NCI-H774 (cell line): Measurements from ENCODE around the gene RPS28.
"Not testable (repeated sequence)": the region's sequence is repeated elsewhere in the genome, so short reads cannot be mapped to it uniquely, and the experiment has no call there.

Experiments
- DNase-seq: peaks from one replicate; lab custom pipeline; 2025; lab: John Stamatoyannopoulos, UW

Gene RPS28

DNA sequence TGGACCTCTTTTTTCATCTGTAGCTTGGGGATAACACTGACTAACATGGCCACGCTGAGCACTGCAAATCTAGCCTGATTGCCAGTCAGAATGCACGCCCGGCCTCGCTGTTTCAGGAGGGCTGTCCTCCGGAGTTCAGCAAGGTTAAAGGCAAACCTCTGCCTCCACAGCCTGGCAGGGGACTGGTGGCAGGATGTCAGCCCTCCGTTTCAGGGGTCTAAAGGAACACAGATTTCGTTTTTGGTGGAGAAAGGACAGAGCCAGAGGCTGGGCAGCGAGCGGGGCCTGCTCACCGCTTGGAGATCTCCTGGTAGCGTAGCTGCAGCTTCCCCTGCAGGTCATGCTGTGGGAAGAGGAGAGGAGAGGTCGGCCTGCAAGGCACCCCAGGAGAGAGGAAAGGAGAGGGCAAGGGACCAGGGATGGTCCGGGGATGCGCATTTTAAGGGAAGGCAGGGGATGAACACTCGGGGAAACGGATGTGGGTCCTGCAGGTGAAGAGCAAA is 681 bp upstream of the RPS28 start:
- no peak for DNase-seq

DNA sequence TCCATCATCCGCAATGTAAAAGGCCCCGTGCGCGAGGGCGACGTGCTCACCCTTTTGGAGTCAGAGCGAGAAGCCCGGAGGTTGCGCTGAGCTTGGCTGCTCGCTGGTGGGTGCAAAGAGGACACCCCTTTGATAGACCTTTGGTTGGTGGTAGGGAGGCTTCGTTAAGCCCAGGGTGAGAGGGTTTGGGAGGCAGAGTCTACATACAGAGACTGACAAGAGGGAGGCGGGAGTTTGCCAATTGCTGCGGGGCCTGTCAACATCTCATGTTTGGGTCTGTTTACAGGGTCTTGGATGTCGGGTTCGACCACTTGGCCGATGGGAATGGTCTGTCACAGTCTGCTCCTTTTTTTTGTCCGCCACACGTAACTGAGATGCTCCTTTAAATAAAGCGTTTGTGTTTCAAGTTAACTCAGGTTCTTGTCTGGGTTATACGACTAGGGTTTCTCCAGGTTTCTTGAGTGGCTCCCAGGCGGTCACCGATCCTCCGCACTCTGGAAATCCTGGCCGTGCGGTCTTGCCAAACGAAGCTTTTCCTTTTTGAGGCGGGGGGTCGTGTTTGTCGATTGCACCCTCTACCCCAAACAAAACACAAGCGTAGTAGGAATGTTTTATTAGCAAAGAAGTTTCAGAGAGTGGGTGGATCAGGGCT is 816 bp downstream of the RPS28 start:
- DNase-seq: no peak

GRCh38 chr19:8322638-8322997 is 1.3 kb downstream of the RPS28 start:
- no peak for DNase-seq

GRCh38 chr19:8323781-8324185 is 2.5 kb downstream of the RPS28 start:
- DNase-seq: no peak

- no peak for DNase-seq
Observed at GRCh38 chr19:8324186-8325050, 3.1 kb downstream of the RPS28 start.

- DNase-seq: no peak
Observed at GRCh38 chr19:8325454-8325853, 4.2 kb downstream of the RPS28 start.

- DNase-seq: no peak
Observed at GRCh38 chr19:8329996-8330395, 8.7 kb downstream of the RPS28 start.

GRCh38 chr19:8331263-8331845 is 10.1 kb downstream of the RPS28 start:
- no peak for DNase-seq

GRCh38 chr19:8332976-8333766 is 11.9 kb downstream of the RPS28 start:
- DNase-seq: no peak

DNA sequence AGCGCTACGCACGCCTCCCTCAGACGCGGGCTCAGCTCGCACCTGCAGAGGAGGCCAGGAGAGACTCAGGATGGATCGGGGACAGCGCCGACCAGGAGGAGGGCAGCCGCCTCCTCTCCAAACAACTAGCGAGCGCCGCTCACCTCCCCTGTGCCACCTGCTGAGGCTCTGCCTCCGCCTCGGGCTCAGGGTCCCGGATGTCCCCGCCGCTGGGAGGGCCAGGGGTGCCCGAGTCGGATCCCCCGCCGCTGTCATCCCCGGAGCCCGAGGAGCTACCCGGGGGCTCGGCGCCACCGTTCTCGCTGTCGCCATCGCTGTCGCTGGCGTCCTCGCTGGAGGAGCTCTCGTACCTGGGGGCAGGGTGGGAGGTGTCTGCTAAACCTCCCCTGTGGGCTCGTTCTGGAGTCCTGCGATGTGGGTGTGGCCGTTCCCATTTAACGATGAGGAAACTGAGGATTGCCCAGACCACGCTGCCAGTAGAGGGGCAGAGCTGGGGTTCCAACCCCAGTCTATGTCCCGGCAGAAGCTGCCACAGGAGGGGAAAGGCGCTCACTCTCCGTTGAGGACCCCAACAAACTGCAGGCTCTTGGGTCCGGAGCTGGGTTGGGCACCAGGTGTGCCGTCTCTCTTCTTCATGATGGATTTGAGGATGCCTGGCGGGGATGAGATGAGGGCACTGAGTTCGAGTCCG is 12.6 kb downstream of the RPS28 start:
- DNase-seq: no peak

DNA sequence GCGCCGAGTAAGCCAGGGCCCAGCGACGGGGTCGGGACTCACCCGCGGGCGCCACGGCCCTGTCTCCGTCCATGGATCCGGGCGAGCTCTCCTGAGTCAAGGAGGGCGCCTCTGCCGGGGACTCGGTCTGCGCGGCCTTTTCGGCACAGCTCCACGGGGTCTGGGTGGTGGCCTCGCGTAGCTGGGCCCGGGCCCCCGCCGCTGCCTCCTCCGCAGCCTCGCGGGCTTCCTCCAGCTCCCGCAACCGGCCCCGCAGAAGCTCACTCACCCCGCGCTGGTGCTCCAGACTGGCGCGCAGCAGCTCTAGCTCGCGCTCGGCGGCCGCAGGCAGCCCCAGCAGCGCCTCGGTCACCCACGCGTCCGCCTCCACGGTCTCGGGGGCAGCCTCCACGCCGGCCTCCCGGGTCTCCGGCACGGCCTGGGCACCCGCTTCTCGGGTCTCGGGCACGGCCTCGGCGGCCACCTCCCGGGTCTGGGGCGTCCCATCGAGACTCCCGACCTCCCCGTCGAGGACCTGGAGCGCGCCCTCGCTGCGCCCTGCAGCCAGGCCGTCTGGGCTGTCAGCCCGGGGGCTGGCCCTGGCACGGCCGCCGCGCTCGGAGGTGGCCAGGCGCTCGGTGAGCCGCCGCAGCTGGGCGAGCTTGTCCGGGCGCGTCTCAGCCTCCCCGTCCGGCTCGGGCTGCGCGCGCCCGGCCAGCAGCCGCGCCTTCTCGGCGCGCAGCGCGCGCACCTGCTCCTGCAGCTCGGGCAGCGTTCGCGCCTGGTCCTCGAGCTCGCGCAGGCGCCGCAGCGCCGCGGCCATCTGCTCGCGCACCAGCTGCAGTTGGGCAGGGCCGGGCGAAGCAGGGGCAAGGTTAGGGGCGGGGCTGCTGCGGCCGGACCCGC is 13.4 kb downstream of the RPS28 start:
- DNase-seq: peak; percentile 89

GRCh38 chr19:8335343-8336071 is 14.2 kb downstream of the RPS28 start:
- peak; percentile 65 for DNase-seq

DNA sequence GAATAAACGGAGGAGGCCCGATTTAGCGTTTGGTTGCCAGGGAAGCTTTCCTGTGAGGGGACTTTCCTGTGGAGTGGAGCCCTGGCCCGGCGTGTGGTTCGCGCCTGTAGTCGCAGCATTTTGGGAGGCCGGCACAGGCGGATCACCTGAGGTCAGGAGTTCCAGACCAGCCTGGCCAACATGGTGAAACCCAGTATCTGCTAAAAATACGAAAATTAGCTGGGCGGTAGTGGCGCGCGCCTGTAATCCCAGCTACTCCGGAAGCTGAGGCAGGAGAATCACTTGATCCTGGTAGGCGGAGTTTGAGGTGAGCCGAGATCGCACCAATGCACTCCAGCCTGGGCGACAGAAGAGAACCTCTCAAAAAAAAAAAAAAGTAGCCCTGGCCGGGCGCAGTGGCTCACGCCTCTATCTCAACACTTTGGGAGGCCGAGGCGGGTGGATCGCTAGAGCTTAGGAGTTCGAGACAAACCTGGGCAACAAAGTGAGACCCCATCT is 14.8 kb downstream of the RPS28 start:
- DNase-seq: no peak

DNA sequence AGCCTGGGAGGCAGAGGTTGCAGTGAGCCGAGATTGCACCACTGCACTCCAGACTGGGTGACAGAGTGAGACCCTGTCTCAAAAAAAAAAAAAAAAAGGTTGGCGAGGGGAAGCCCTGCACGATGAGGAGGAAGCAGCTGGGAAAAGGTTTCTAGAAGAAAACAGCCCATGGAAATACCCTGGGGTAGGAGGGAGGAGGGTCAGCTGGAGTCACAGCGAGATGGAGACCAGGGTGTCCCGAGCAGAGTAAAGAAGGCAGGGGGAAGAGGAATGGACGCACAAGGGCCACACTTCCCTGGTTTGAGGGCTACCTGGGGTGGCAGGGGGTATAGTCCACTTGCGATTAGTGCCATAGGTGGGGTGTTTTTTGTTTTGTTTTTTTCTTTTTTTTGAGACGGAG is 15.4 kb downstream of the RPS28 start:
- no peak for DNase-seq

DNA sequence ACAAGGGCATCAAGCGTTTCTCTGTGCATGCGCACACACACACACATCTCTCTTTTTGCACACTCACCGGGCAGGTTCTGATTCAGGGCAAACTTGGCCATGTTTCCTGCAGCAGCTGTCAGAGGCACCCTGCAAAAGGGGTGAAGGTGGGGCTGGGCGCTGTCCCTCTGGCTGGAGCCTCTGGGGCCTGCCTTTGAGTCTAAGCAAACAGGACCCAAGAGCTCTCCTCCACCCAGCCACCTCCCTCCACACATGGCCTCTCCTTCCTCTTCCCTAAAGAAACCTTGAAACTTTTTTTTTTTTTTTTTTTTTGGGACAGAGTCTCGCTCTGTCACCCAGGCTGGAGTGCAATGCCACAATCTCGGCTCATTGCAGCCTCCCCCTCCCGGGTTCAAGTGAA is 16.4 kb downstream of the RPS28 start:
- no peak for DNase-seq

- no peak for DNase-seq
Observed at GRCh38 chr19:8338835-8339234, 17.5 kb downstream of the RPS28 start.

GRCh38 chr19:8340341-8341096 is 19.2 kb downstream of the RPS28 start:
- DNase-seq: no peak

DNA sequence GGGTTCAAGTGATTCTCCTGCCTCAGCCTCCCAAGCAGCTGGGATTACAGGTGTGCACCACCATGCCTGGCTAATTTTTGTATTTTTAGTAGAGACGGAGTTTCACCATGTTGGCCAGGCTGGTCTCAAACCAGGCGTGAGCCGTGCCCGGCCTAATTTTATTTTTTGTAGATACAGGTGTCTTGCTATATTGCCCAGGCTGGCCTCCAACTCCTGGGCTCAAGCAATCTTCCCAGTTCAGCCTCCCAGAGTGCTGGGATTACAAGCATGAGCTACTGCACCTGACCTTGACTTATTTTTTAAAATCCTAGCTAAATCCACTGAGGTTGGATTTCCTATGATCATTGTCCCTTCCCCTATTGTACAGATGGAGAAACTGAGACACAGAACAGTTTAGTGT is 20.2 kb downstream of the RPS28 start:
- DNase-seq: not testable (repeated sequence)

DNA sequence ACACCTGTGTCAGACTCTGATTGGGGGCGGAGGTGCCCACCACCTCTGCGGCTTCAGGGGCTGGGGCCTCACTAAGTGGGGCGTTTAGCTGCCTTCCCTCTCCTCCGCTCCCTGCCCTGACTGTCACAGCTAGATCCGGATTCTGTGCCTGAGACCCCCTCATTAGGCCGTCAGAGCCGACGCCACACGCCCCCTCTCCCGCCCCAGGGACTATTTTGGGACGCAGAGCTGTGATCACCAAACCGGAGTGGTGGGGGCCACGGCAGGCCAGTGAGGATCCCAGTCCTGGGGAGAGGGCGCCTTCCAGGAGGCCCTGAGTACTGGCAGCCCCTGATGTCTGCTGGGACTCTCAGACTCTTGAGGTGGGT is 21.0 kb downstream of the RPS28 start:
- no peak for DNase-seq
